Liver (tissue), 3 donors: ENCODE measurements around the gene ACTR6.
A peak's percentile ranks its signal among the peaks of the same experiment; 100 is the strongest.

Experiments used
- EGR1 ChIP-seq, 2 donors: IDR thresholded peaks; 2 replicates each; pipeline ENCODE4 v1.6.1; 2016 to 2018; ENCODE audit warnings: antibody characterized with exemption in 2 of 2, low read depth in 2 of 2
- FOXA1 ChIP-seq: IDR thresholded peaks from 2 replicates; pipeline ENCODE4 v1.6.1; 2016; ENCODE audit warnings: antibody characterized with exemption
- GABPA ChIP-seq, 2 donors: IDR thresholded peaks in 1 of 2; conservative IDR thresholded peaks in 1 of 2; 2 replicates each; pipeline ENCODE4 v1.6.1; 2016; ENCODE audit warnings: antibody characterized with exemption in 2 of 2, mild to moderate bottlenecking in 1 of 2, moderate library complexity in 1 of 2
- HNF4A ChIP-seq, 2 donors: conservative IDR thresholded peaks; 2 replicates each; pipeline ENCODE4 v1.6.1; 2016; ENCODE audit warnings: antibody characterized with exemption in 2 of 2, mild to moderate bottlenecking in 2 of 2
- NR2F2 ChIP-seq: IDR thresholded peaks from 2 replicates; pipeline ENCODE4 v1.6.1; 2016; ENCODE audit warnings: antibody characterized with exemption
- RXRA ChIP-seq, 2 donors: IDR thresholded peaks; 2 replicates each; pipeline ENCODE4 v1.6.1; 2017 to 2018; ENCODE audit warnings: antibody characterized with exemption in 2 of 2, mild to moderate bottlenecking in 1 of 2
- TAF1 ChIP-seq: conservative IDR thresholded peaks from 2 replicates; pipeline ENCODE4 v1.6.1; 2016; ENCODE audit warnings: antibody characterized with exemption, mild to moderate bottlenecking
- YY1 ChIP-seq: IDR thresholded peaks from 2 replicates; pipeline ENCODE4 v1.6.1; 2016; ENCODE audit warnings: antibody characterized with exemption, mild to moderate bottlenecking
- TF ChIP-seq, protein P1 (sequence below): fragments of 150-350 bp; IDR thresholded peaks from 2 replicates; pipeline ENCODE4 v1.5.1; 2017; ENCODE audit warnings: improper control_type of control experiment, low read depth, low read length; ENCODE audit not compliant: missing input control
- TF ChIP-seq, protein P2 (sequence below): IDR thresholded peaks from 2 replicates; pipeline ENCODE4 v1.6.1; 2016; ENCODE audit warnings: antibody characterized with exemption
- TF ChIP-seq, protein P3 (sequence below): IDR thresholded peaks from 2 replicates; pipeline ENCODE4 v1.6.1; 2016; ENCODE audit warnings: antibody characterized with exemption, mild to moderate bottlenecking
- donor health status: healthy.
- donor health status: healthy.

DNA sequence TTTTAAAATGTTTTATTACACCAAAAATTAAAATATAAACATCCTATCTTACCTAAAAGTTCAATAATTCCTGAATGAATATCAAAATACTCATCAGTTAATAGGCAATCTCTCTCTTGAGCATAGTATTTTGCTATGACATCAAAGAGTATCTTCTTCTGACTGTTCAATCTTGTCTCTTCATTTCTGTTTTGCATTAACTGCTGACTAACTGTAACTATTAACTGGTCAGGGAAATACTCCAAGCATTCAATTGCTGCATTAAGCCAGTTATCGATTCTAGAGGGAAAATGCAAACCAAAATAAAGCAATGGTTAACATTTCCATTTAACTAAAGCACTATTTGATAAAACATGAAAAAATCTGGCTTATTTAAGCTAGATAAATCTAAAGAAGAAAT lies 52.8 kb downstream of the ACTR6 start:
- TF ChIP-seq, protein P1, sequence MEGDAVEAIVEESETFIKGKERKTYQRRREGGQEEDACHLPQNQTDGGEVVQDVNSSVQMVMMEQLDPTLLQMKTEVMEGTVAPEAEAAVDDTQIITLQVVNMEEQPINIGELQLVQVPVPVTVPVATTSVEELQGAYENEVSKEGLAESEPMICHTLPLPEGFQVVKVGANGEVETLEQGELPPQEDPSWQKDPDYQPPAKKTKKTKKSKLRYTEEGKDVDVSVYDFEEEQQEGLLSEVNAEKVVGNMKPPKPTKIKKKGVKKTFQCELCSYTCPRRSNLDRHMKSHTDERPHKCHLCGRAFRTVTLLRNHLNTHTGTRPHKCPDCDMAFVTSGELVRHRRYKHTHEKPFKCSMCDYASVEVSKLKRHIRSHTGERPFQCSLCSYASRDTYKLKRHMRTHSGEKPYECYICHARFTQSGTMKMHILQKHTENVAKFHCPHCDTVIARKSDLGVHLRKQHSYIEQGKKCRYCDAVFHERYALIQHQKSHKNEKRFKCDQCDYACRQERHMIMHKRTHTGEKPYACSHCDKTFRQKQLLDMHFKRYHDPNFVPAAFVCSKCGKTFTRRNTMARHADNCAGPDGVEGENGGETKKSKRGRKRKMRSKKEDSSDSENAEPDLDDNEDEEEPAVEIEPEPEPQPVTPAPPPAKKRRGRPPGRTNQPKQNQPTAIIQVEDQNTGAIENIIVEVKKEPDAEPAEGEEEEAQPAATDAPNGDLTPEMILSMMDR: no peak
- TF ChIP-seq, protein P2, sequence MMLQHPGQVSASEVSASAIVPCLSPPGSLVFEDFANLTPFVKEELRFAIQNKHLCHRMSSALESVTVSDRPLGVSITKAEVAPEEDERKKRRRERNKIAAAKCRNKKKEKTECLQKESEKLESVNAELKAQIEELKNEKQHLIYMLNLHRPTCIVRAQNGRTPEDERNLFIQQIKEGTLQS: no peak
- TF ChIP-seq EGR1 (IDR thresholded peaks at IDR 0.05; ENCODE audit: low read depth in 2 of 2) (no peak), GABPA (IDR thresholded peaks at IDR 0.05 in 1 of 2, conservative IDR thresholded peaks at IDR 0.05 in 1 of 2) (no peak), NR2F2 (no peak), TAF1 (no peak), RXRA (IDR thresholded peaks at IDR 0.05) (no peak), FOXA1 (no peak), HNF4A (conservative IDR thresholded peaks at IDR 0.05) (no peak), YY1 (peak; percentile 34)
- TF ChIP-seq, protein P3, sequence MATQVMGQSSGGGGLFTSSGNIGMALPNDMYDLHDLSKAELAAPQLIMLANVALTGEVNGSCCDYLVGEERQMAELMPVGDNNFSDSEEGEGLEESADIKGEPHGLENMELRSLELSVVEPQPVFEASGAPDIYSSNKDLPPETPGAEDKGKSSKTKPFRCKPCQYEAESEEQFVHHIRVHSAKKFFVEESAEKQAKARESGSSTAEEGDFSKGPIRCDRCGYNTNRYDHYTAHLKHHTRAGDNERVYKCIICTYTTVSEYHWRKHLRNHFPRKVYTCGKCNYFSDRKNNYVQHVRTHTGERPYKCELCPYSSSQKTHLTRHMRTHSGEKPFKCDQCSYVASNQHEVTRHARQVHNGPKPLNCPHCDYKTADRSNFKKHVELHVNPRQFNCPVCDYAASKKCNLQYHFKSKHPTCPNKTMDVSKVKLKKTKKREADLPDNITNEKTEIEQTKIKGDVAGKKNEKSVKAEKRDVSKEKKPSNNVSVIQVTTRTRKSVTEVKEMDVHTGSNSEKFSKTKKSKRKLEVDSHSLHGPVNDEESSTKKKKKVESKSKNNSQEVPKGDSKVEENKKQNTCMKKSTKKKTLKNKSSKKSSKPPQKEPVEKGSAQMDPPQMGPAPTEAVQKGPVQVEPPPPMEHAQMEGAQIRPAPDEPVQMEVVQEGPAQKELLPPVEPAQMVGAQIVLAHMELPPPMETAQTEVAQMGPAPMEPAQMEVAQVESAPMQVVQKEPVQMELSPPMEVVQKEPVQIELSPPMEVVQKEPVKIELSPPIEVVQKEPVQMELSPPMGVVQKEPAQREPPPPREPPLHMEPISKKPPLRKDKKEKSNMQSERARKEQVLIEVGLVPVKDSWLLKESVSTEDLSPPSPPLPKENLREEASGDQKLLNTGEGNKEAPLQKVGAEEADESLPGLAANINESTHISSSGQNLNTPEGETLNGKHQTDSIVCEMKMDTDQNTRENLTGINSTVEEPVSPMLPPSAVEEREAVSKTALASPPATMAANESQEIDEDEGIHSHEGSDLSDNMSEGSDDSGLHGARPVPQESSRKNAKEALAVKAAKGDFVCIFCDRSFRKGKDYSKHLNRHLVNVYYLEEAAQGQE: no peak
